ENCODE measurements around the gene TOM1L1. TPM values are rescaled to one million over a fixed set of nuclear protein-coding genes. Genes with fewer than 3 reads are reported as not detected.

The TOM1L1 gene
- total RNA-seq, 1 experiment from 2014 or later: 48.1 TPM

DNA sequence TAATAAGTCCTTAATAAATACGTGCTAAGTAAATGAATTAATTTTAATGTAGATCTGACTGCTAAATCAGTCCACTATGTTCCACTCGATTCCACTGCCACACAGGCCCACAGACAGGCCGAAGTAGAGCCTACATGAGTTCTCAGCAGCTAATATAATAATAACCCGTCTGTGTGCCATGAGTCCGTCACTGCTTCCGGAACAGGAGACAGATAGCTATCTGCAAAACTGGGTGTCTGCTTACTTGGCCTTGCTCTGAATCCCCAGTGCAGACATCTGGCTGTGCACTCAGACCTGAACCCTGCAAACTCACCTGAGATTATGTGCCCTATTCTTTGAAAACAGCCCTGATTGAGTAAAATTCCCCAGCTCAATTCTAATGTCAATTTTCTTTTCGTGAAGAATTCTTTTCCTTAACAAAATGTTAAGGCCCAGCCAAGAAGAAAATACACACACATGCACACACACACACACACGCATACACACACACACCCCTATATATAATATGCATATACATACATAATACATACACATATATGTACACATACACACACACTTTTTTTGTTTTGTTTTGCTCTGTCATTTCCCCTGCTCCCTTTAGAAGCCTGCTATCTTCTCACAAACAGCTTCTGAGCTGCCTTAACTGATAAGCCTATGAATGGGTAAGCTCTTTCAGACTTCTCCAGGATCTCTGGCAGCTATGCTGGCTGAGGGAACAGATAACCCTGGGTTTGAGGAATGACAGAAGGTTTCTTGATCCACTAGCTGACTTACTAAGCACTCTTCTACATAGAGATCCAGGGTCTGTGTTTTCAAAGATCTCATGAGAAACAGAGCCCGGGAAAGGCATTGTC lies 39.8 kb upstream of the TOM1L1 start:
- Histone ChIP-seq H4K20me1 (ENCODE audit: low read length) (no peaks in the 10 kb centered on the region), H2AFZ (ENCODE audit: low read length) (no peak overlapping the region), H3K4me2 (ENCODE audit: low read length) (no peak overlapping the region), H3K36me3 (ENCODE audit: low read depth, low read length) (no peaks in the 10 kb centered on the region), H3K9me3 (ENCODE audit: low read length) (no peaks in the 10 kb centered on the region), H3K4me3 (ENCODE audit: low read length) (no peak overlapping the region), H3K27me3 (ENCODE audit: low read length) (peaks cover 18% of the 10 kb centered on the region; the same call in 1 of the 2 replicates), H3K9me2 (replicated peaks; ENCODE audit: low read length) (no peaks in the 10 kb centered on the region), H3K4me1 (ENCODE audit: insufficient read depth, low read length) (no peaks in the 10 kb centered on the region), H3K9ac (ENCODE audit: low read length) (no peak overlapping the region), H3K27ac (ENCODE audit: low read length) (no peak overlapping the region), H3K79me2 (ENCODE audit: low read length) (no peaks in the 10 kb centered on the region), H3F3A (ENCODE audit: low read length, unreplicated experiment) (no peaks in the 10 kb centered on the region)
- DNase-seq (no peak), ATAC-seq (no peak)
- POLR2A ChIA-PET (ENCODE audit: unreplicated experiment): no interaction called here
- intact Hi-C loops (cut with micrococcal nuclease): no loop called here
- CTCF ChIA-PET: no interaction called here
- TF ChIP-seq, protein P1, sequence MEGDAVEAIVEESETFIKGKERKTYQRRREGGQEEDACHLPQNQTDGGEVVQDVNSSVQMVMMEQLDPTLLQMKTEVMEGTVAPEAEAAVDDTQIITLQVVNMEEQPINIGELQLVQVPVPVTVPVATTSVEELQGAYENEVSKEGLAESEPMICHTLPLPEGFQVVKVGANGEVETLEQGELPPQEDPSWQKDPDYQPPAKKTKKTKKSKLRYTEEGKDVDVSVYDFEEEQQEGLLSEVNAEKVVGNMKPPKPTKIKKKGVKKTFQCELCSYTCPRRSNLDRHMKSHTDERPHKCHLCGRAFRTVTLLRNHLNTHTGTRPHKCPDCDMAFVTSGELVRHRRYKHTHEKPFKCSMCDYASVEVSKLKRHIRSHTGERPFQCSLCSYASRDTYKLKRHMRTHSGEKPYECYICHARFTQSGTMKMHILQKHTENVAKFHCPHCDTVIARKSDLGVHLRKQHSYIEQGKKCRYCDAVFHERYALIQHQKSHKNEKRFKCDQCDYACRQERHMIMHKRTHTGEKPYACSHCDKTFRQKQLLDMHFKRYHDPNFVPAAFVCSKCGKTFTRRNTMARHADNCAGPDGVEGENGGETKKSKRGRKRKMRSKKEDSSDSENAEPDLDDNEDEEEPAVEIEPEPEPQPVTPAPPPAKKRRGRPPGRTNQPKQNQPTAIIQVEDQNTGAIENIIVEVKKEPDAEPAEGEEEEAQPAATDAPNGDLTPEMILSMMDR (conservative IDR thresholded peaks at IDR 0.05; ENCODE audit: low read depth, low read length): no peak
- no peak for TF ChIP-seq EZH2 (IDR thresholded peaks at IDR 0.05; ENCODE audit: low read length, unreplicated experiment)
- no peak for TF ChIP-seq EZH2phosphoT487 (IDR thresholded peaks at IDR 0.05; ENCODE audit: borderline replicate concordance, low read length)
- BruUV-seq (replicated peaks): no TSS peak

DNA sequence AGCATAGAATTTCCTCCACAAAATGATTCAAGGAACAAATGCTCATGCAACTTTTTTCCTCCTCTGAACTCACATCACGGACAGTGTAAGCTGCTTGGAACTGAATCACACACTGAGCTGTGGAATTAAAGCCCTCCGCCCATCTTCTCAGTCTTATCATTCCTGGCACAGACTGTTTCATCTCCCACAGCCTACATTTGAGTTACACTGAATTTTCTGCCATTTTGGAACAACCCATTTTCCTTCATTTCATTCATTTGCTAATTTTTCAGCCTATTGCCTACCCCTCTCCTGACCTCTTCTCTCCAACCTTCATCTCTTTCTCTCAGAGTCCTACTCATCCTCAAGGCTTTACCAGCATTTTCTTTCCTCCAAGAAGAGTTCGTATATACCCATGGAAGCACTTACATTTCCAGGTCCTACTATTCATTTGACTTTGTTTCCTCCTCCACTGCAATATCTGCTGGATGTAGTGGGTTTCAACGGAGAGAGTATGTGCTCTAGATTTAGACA lies 39.1 kb upstream of the TOM1L1 start:
- ChIA-PET CTCF (no interaction called here), POLR2A (ENCODE audit: unreplicated experiment) (no interaction called here)
- intact Hi-C loops (cut with micrococcal nuclease): no loop called here
- H2AFZ ChIP-seq (ENCODE audit: low read length): no peak overlapping the region
- no peaks in the 10 kb centered on the region for H4K20me1 ChIP-seq (ENCODE audit: low read length)
- peaks cover 18% of the 10 kb centered on the region; the same call in 1 of the 2 replicates for H3K27me3 ChIP-seq (ENCODE audit: low read length)
- no TSS peak for BruUV-seq (replicated peaks)
- H3K27ac ChIP-seq (ENCODE audit: low read length): no peak overlapping the region
- DNase-seq: no peak
- H3K9me2 ChIP-seq (replicated peaks; ENCODE audit: low read length): no peaks in the 10 kb centered on the region
- H3K36me3 ChIP-seq (ENCODE audit: low read depth, low read length): no peaks in the 10 kb centered on the region
- H3K9ac ChIP-seq (ENCODE audit: low read length): no peak overlapping the region
- H3K9me3 ChIP-seq (ENCODE audit: low read length): no peaks in the 10 kb centered on the region
- no peak for TF ChIP-seq EZH2phosphoT487 (IDR thresholded peaks at IDR 0.05; ENCODE audit: borderline replicate concordance, low read length)
- TF ChIP-seq EZH2 (IDR thresholded peaks at IDR 0.05; ENCODE audit: low read length, unreplicated experiment): no peak
- TF ChIP-seq, protein P1 (conservative IDR thresholded peaks at IDR 0.05; ENCODE audit: low read depth, low read length): no peak
- no peaks in the 10 kb centered on the region for H3F3A ChIP-seq (ENCODE audit: low read length, unreplicated experiment)
- no peaks in the 10 kb centered on the region for H3K4me1 ChIP-seq (ENCODE audit: insufficient read depth, low read length)
- no peaks in the 10 kb centered on the region for H3K79me2 ChIP-seq (ENCODE audit: low read length)
- no peak overlapping the region for H3K4me2 ChIP-seq (ENCODE audit: low read length)
- H3K4me3 ChIP-seq (ENCODE audit: low read length): no peak overlapping the region
- ATAC-seq: no peak

DNA sequence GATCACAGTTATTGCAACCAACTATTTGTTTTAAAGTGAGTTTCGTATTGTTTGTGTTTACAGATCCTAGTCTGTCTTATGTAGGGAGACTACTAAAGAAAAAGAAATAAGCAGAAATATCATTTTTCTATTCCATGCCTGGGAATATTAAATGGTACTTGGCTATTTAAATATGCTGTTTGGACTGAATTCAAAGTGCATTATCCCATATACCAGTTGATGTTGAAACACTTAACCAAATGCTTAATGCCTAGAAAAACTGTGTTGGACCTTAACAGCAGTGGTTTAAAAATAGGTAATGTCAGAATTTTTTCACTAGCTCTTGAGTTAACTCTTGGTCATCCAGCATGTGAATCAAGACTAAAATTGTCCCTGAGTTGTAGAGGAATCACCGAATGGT lies 37.5 kb upstream of the TOM1L1 start:
- H3K9ac ChIP-seq (ENCODE audit: low read length): no peak overlapping the region
- peaks cover 13% of the 10 kb centered on the region; the same call in 1 of the 2 replicates for H3K27me3 ChIP-seq (ENCODE audit: low read length)
- POLR2A ChIA-PET (ENCODE audit: unreplicated experiment): no interaction called here
- H3K9me2 ChIP-seq (replicated peaks; ENCODE audit: low read length): no peaks in the 10 kb centered on the region
- H3K79me2 ChIP-seq (ENCODE audit: low read length): no peaks in the 10 kb centered on the region
- intact Hi-C loops (cut with micrococcal nuclease): no loop called here
- no peaks in the 10 kb centered on the region for H3K9me3 ChIP-seq (ENCODE audit: low read length)
- ATAC-seq (no peak), DNase-seq (no peak)
- no peak overlapping the region for H2AFZ ChIP-seq (ENCODE audit: low read length)
- TF ChIP-seq, protein P1 (conservative IDR thresholded peaks at IDR 0.05; ENCODE audit: low read depth, low read length): no peak
- TF ChIP-seq EZH2phosphoT487 (IDR thresholded peaks at IDR 0.05; ENCODE audit: borderline replicate concordance, low read length): no peak
- TF ChIP-seq EZH2 (IDR thresholded peaks at IDR 0.05; ENCODE audit: low read length, unreplicated experiment): no peak
- H3K27ac ChIP-seq (ENCODE audit: low read length): no peak overlapping the region
- no TSS peak for BruUV-seq (replicated peaks)
- H4K20me1 ChIP-seq (ENCODE audit: low read length): no peaks in the 10 kb centered on the region
- no peaks in the 10 kb centered on the region for H3F3A ChIP-seq (ENCODE audit: low read length, unreplicated experiment)
- H3K36me3 ChIP-seq (ENCODE audit: low read depth, low read length): no peaks in the 10 kb centered on the region
- H3K4me3 ChIP-seq (ENCODE audit: low read length): no peak overlapping the region
- H3K4me1 ChIP-seq (ENCODE audit: insufficient read depth, low read length): no peaks in the 10 kb centered on the region
- CTCF ChIA-PET: no interaction called here
- no peak overlapping the region for H3K4me2 ChIP-seq (ENCODE audit: low read length)

All from PC-3 (cell line).